Fibroblast of pulmonary artery (primary cell): ENCODE measurements around the gene RPL3.
"Not testable (repeated sequence)": the region's sequence is repeated elsewhere in the genome, so short reads cannot be mapped to it uniquely, and the experiment has no call there.

Experiments used
- DNase-seq: peaks from one replicate; pipeline ENCODE4 v3.0.0-alpha.2; 2010; ENCODE audit warnings: low read depth
- H3K4me3 ChIP-seq: replicated peaks from 2 replicates; pipeline ENCODE4 v1.5.1; 2011; ENCODE audit warnings: low read depth, mild to moderate bottlenecking, control low read depth, low read length, moderate library complexity
- TF ChIP-seq, protein P1 (sequence below): IDR thresholded peaks from 2 replicates; pipeline ENCODE4 v1.5.1; 2011; ENCODE audit warnings: mild to moderate bottlenecking, control low read depth, low read length, inconsistent platforms; ENCODE audit errors: missing control alignments

Gene RPL3

GRCh38 chr22:39344046-39344390, 24.6 kb upstream of the RPL3 start:
- TF ChIP-seq, protein P1, sequence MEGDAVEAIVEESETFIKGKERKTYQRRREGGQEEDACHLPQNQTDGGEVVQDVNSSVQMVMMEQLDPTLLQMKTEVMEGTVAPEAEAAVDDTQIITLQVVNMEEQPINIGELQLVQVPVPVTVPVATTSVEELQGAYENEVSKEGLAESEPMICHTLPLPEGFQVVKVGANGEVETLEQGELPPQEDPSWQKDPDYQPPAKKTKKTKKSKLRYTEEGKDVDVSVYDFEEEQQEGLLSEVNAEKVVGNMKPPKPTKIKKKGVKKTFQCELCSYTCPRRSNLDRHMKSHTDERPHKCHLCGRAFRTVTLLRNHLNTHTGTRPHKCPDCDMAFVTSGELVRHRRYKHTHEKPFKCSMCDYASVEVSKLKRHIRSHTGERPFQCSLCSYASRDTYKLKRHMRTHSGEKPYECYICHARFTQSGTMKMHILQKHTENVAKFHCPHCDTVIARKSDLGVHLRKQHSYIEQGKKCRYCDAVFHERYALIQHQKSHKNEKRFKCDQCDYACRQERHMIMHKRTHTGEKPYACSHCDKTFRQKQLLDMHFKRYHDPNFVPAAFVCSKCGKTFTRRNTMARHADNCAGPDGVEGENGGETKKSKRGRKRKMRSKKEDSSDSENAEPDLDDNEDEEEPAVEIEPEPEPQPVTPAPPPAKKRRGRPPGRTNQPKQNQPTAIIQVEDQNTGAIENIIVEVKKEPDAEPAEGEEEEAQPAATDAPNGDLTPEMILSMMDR: no peak
- no peak overlapping the region for H3K4me3 ChIP-seq
- DNase-seq: no peak

DNA sequence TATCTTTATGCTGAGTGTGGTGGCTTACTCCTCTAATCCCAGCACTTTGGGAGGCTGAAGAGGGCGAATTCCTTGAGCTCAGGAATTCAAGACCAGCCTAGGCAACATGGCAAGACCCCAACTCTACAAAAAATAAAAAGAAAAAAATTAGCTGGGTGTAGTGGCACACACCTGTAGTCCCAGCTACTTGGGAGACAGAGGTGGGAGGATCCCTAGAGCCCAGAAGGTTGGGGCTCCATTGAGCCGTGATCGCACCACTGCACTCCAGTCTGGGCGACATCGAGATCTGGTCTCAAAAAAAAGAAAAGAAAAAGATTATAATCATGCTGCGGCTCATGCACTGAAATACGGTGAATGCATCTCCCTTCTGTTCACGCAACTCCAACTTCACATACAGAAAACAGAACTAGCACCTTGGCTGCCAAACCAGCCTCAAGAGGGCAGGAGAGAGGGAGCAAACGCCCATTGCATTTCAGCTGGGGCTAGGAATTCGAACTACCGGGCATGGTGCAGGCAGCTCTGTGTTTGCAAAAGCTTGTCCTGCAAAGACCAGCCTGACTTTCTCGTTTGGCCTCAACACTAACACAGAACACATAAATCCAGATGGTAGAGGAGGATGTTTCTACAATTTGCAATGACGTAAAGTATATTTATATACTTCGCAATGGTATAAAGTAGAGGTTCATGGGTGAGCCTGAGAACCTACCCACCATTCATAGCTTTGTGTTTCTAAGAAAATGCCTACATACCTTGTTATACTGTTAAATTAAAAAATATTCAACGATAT, 24.0 kb upstream of the RPL3 start:
- H3K4me3 ChIP-seq: no peak overlapping the region
- DNase-seq: peak; percentile 70
- TF ChIP-seq, protein P1: peak; percentile 97

DNA sequence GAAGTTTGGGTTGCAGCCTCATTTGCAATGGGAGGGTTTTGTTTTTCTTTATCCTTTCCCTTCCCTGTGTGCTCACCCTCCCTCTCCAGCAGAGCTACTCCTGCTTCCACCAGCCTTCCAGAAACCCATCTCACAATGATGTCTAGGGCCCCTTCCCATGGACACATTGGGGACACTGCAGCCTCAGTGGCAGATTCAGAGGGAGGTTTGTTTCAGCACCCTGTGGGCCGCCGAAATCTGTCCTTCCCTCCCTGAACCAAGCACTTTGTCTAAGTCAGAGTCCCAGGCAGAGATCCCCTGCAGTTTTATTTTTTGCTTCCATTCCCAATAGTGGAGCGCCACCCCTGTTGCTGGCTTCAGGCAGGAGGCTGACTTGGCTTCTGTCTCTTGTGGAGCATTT, 21.8 kb upstream of the RPL3 start:
- H3K4me3 ChIP-seq: no peak overlapping the region
- no peak for DNase-seq
- TF ChIP-seq, protein P1: no peak

GRCh38 chr22:39339775-39340174, 20.4 kb upstream of the RPL3 start:
- DNase-seq: peak; percentile 49

DNA sequence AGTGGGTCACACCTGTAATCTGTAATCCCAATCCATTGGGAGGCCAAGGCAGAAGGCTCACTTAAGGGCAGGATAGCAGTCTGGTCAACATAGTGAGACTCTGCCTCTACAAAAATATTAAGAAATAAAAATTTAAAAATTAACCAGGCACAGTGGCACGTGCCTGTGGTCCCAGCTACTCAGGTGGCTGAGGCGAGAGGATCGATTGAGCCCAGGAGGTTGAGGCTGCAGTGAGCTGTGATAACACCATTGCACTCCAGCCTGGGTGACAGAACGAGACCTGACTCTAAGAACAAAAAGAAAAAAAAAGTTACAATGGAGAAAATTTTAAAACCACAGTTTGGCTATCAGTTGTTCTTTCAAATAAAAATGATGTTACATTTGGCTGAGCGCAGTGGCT, 17.0 kb upstream of the RPL3 start:
- no peak for DNase-seq

More at GRCh38 chr22:39339775-39340174, 20.4 kb upstream of the RPL3 start:
- not testable (repeated sequence) for H3K4me3 ChIP-seq

DNA sequence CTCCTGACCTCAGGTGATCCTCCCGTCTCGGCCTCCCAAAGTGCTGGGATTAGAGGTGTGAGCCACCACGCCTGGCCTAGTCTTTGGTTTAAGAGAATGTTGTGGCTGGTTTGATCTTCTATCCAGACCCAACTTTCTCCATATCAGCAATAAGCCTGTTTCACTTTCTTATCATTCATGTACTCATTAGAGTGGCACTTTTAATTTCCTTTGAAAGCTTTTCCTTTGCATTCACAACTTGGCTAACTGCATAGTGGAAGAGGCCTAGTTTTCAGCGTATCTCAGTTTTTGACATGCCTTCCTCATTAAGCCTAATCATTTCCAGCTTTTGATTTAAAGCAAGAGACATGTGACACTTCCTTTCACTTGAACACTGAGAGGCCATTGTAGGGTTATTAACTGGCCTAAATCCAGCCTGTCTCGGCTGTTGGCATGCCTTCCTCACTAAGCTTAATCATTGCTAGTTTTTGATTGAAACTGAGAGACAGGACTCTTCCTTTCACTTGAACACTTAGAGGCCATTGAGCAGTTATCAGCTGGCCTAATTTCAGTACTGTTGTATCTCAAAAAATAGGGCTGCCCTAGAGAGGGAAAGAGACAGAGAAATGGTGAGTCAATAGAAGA, 13.1 kb upstream of the RPL3 start:
- no peak overlapping the region for H3K4me3 ChIP-seq
- TF ChIP-seq, protein P1: no peak
- no peak for DNase-seq

More for the DNA sequence above, 17.0 kb upstream of the RPL3 start:
- no peak overlapping the region for H3K4me3 ChIP-seq
- TF ChIP-seq, protein P1: no peak

GRCh38 chr22:39330553-39330952, 11.1 kb upstream of the RPL3 start:
- not testable (repeated sequence) for H3K4me3 ChIP-seq, DNase-seq
